HepG2 (cell line): ENCODE measurements around the gene TP63. TPM values are rescaled to one million over a fixed set of nuclear protein-coding genes. Genes with fewer than 3 reads are reported as not detected.

Experiments
- ATAC-seq: fragments of 200-7000 bp; cut with Tn5 transposase; 3 replicates; pipeline ENCODE4 v1.9.1; 2020; ENCODE audit warnings: mild to moderate bottlenecking, moderate library complexity
- BruUV-seq: library from RNA; stranded (reverse); fragments of 400-500 nt; replicated peaks from 2 replicates; lab custom pipeline; 2021; lab: Mats Ljungman, UMichigan
- CTCF ChIA-PET: fragments of 300-600 bp; formaldehyde crosslinking; extraction: SDS; loops from one replicate; lab custom pipeline; 2021; ENCODE audit warnings: low total read pairs, inconsistent platforms, low intra/inter-chr PET ratio; lab: Yijun Ruan, JAX
- POLR2A ChIA-PET: fragments of 350-600 bp; sonication (Branson Sonifier 250); formaldehyde crosslinking; loops from one replicate; lab custom pipeline; 2020; ENCODE audit warnings: antibody characterized with exemption, inconsistent platforms; lab: Yijun Ruan, JAX
- DNase-seq: peaks from one replicate; pipeline ENCODE4 v3.0.0-alpha.2; 2015; ENCODE audit warnings: low spot score
- FAIRE-seq: peaks from 3 replicates; lab custom pipeline; 2011; peaks lifted over from hg19 to GRCh38; lab: Jason Lieb, UNC
- H2AFZ ChIP-seq: one replicate; pipeline ENCODE4 v1.6.1; 2011; ENCODE audit warnings: low read length, inconsistent platforms
- H3K27ac ChIP-seq: fragments of 300-600 bp; 3 replicates; pipeline ENCODE4 v1.8.0; 2011; ENCODE audit warnings: mixed run types, mild to moderate bottlenecking, mixed read lengths, low read length, inconsistent platforms; ENCODE audit not compliant: insufficient read depth; ENCODE audit errors: extremely low read length
- H3K27me3 ChIP-seq, 2 experiments: fragments of 200-600 bp in 1 of 2; 2 replicates in 1 of 2; 3 replicates in 1 of 2; pipeline versions ENCODE4 v1.6.0 to v1.8.0; 2011; ENCODE audit warnings: low read length in 2 of 2, mild to moderate bottlenecking in 2 of 2, moderate library complexity in 2 of 2, inconsistent platforms in 1 of 2; ENCODE audit not compliant: insufficient read depth in 2 of 2, control insufficient read depth in 1 of 2
- H3K36me3 ChIP-seq, 2 experiments: fragments of 200-600 bp in 1 of 2; replicated peaks in 1 of 2; 2 replicates in 1 of 2; 3 replicates in 1 of 2; pipeline versions ENCODE4 v1.5.1 to v1.8.0; 2011; ENCODE audit warnings: low read length in 2 of 2, inconsistent platforms in 1 of 2; ENCODE audit not compliant: insufficient read depth in 2 of 2, control insufficient read depth in 1 of 2
- H3K4me1 ChIP-seq: 2 replicates; pipeline ENCODE4 v1.5.1; 2012; ENCODE audit warnings: low read length, inconsistent platforms; ENCODE audit not compliant: insufficient read depth
- H3K4me2 ChIP-seq: 2 replicates; pipeline ENCODE4 v1.6.0; 2011; ENCODE audit warnings: low read depth, low read length, inconsistent platforms
- H3K4me3 ChIP-seq, 3 experiments: fragments of 200-600 bp in 1 of 3; sonication (generic), shearing (Covaris generic) in 1 of 3; replicated peaks in 1 of 3; 2 replicates each; pipeline ENCODE4 v1.5.1; 2011 to 2016; ENCODE audit warnings: low read length in 3 of 3, inconsistent platforms in 2 of 3, low read depth in 2 of 3, mild to moderate bottlenecking in 2 of 3, control low read depth in 1 of 3, mixed read lengths in 1 of 3; ENCODE audit not compliant: insufficient read depth in 1 of 3
- H3K79me2 ChIP-seq: one replicate; pipeline ENCODE4 v1.6.1; 2011; ENCODE audit warnings: low read length, inconsistent platforms; ENCODE audit not compliant: insufficient read depth
- H3K9ac ChIP-seq: 2 replicates; pipeline ENCODE4 v1.6.0; 2011; ENCODE audit warnings: mild to moderate bottlenecking, low read depth, low read length, inconsistent platforms; ENCODE audit not compliant: insufficient read depth
- H3K9me3 ChIP-seq: 2 replicates; pipeline ENCODE4 v1.5.1; 2012; ENCODE audit warnings: mild to moderate bottlenecking, low read length
- H4K20me1 ChIP-seq: 2 replicates; pipeline ENCODE4 v1.6.0; 2011; ENCODE audit warnings: inconsistent platforms, mild to moderate bottlenecking, low read length, moderate library complexity; ENCODE audit not compliant: insufficient read depth
- FIP1L1 ChIP-seq: fragments of 200-400 bp; formaldehyde crosslinking; IDR thresholded peaks from 2 replicates; pipeline ENCODE4 v1.6.1; 2018; ENCODE audit warnings: low read depth, mild to moderate bottlenecking, low read length, moderate library complexity, borderline replicate concordance; ENCODE audit not compliant: insufficient read depth
- RNF2 ChIP-seq: fragments of 450-650 bp; conservative IDR thresholded peaks from 2 replicates; pipeline ENCODE4 v1.6.1; 2016; ENCODE audit warnings: low read depth
- SMC3 ChIP-seq: IDR thresholded peaks from 2 replicates; pipeline ENCODE4 v1.6.1; 2011; ENCODE audit warnings: low read length, improper control_type of control experiment
- SOX5 ChIP-seq: IDR thresholded peaks from 2 replicates; pipeline ENCODE4 v1.6.1; 2016; ENCODE audit warnings: borderline replicate concordance
- ZNF263 ChIP-seq: sonication (generic); formaldehyde crosslinking; IDR thresholded peaks from 2 replicates; pipeline ENCODE4 v1.4.0; 2020; ENCODE audit warnings: missing genetic modification reagents
- ZNF34 ChIP-seq: sonication (generic); formaldehyde crosslinking; IDR thresholded peaks from 2 replicates; pipeline ENCODE4 v1.4.0; 2020; ENCODE audit warnings: mild to moderate bottlenecking, missing genetic modification reagents, borderline replicate concordance
- ZNF564 ChIP-seq: sonication (generic); formaldehyde crosslinking; IDR thresholded peaks from 2 replicates; pipeline ENCODE4 v1.8.1; 2023; ENCODE audit warnings: mild to moderate bottlenecking, missing genetic modification reagents
- WGBS: methylation state at CpG from one replicate; pipeline ENCODE4 v1.1.6; 2017; ENCODE audit warnings: low lambda C conversion rate; 5-methylcytosine and 5-hydroxymethylcytosine counted together
- in situ Hi-C: cut with HindIII; loops from 2 replicates; pipeline ENCODE4 v1.10.0; 2017; ENCODE audit warnings: low pct_unique_long_range_greater_than_20kb; ENCODE audit not compliant: extremely low pct_ligation_motif_present
- intact Hi-C: fragments of 100-400 bp; cut with micrococcal nuclease; formaldehyde crosslinking; loops from one replicate; pipeline ENCODE4 v1.10.0; 2022; ENCODE audit not compliant: unreplicated experiment
- polyA plus RNA-seq, 8 experiments: library from polyadenylated mRNA; depleted of rRNA in 3 of 8; stranded (reverse) in 7 of 8; unstranded in 1 of 8; fragments of >200 nt; fragmentation: Illumina TruSeq in 4 of 8; extraction: Trizol in 4 of 8; gene quantifications; 2 replicates each; pipeline versions ENCODE4 v1.2.1 to v1.2.3, GENCODE V29; 2011 to 2016; ENCODE audit warnings: low read depth in 4 of 8, missing spikeins in 1 of 8, mixed read lengths in 1 of 8; ENCODE audit not compliant: insufficient read depth in 1 of 8
- total RNA-seq, 5 experiments: library from RNA; depleted of rRNA; stranded (reverse); fragments of >200 nt; fragmentation: Illumina TruSeq; extraction: Trizol; gene quantifications; 2 replicates each; pipeline ENCODE4 v1.2.3, GENCODE V29; 2016; ENCODE audit warnings: low read depth in 1 of 5
- TF ChIP-seq, protein P1 (sequence below): IDR thresholded peaks from 2 replicates; pipeline ENCODE4 v1.6.1; 2016; ENCODE audit warnings: low read depth, control low read depth

Gene TP63
- total and polyA plus RNA-seq, 2 of the 13 experiments (the other 11 are each of a cell fraction or from before 2014, with no cell fraction given): not detected

DNA sequence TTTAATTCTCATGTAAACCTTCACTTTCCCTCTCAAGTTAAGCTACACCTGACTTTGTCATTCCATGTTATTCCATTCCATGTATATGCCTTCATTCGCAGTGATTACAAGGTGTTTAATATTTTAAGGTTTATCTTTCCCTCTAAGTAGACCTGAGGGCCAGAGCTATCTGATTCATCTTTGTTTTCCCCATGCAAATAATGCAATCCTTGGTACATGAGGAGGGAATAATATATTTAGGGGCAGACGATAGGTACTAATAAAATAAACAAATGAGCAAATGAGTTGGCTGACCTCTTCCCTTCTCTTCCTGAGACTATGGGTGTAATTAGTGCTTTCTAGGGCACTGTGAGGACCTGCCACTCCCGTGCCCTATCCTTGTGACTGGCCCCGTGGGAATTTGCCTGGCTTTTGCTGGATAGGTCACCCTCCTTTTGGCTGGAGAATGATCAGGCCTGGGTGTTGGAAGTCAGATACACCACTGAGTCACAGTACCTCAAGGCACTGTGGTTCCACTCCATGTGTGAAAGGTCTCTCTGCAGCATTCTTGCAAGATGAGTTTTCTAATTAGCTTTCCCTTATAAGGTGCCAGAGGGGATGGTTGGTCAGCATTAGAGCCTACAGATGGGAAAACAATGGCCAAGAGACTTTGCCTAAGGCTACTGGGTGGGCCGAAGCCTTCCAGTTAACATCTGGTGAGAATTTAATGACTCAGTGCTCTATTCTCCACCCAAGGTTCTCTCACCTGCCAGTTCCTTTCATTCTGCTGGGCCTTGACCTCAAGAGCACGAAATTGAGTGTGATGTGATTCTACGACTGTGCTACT lies 306.3 kb downstream of the TP63 start:
- ATAC-seq (no peak), FAIRE-seq (no peak), DNase-seq (no peak)
- Histone ChIP-seq H3K4me3 (no peak overlapping the region), H2AFZ (no peak overlapping the region), H3K9me3 (no peaks in the 10 kb centered on the region), H3K4me1 (peaks cover 18% of the 10 kb centered on the region), H3K9ac (no peak overlapping the region), H3K27ac (no peak overlapping the region), H3K27me3 (no peaks in the 10 kb centered on the region), H3K79me2 (no peaks in the 10 kb centered on the region), H3K4me2 (no peak overlapping the region), H3K36me3 (no peaks in the 10 kb centered on the region), H4K20me1 (no peaks in the 10 kb centered on the region)
- CTCF ChIA-PET: no interaction called here
- in situ Hi-C loops (no loop called here), intact Hi-C loops (no loop called here)
- POLR2A ChIA-PET: no interaction called here
- TF ChIP-seq RNF2 (no peak), SMC3 (no peak), ZNF564 (CRISPR knock-in tag) (no peak), ZNF263 (CRISPR knock-in tag) (no peak), ZNF34 (CRISPR knock-in tag) (no peak), SOX5 (no peak), FIP1L1 (no peak)
- TF ChIP-seq, protein P1, sequence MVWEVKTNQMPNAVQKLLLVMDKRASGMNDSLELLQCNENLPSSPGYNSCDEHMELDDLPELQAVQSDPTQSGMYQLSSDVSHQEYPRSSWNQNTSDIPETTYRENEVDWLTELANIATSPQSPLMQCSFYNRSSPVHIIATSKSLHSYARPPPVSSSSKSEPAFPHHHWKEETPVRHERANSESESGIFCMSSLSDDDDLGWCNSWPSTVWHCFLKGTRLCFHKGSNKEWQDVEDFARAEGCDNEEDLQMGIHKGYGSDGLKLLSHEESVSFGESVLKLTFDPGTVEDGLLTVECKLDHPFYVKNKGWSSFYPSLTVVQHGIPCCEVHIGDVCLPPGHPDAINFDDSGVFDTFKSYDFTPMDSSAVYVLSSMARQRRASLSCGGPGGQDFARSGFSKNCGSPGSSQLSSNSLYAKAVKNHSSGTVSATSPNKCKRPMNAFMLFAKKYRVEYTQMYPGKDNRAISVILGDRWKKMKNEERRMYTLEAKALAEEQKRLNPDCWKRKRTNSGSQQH (CRISPR knock-in tag): no peak
- BruUV-seq: no TSS peak
- 12% methylated on average over 7 of the region's 7 CpGs for WGBS
